Panc1 (cell line): ENCODE measurements around the gene PKD2. TPM values are rescaled to one million over a fixed set of nuclear protein-coding genes. Genes with fewer than 3 reads are reported as not detected.

Experiments
- ATAC-seq: fragments of 200-7000 bp; cut with Tn5 transposase; 2 replicates; pipeline ENCODE4 v1.9.1; 2020; ENCODE audit warnings: mild to moderate bottlenecking, moderate library complexity
- BruUV-seq: library from RNA; stranded (reverse); fragments of 400-500 nt; replicated peaks from 2 replicates; lab custom pipeline; 2021; lab: Mats Ljungman, UMichigan
- CTCF ChIA-PET: fragments of 300-600 bp; sonication (Branson Sonifier 250); formaldehyde crosslinking; loops from one replicate; lab custom pipeline; 2022; ENCODE audit warnings: antibody characterized with exemption; lab: Charles Lee
- POLR2A ChIA-PET: fragments of 300-600 bp; sonication (Branson Sonifier 250); formaldehyde crosslinking; loops from one replicate; lab custom pipeline; 2022; ENCODE audit warnings: antibody characterized with exemption; lab: Charles Lee
- DNase-seq: peaks from one replicate; pipeline ENCODE4 v3.0.0-alpha.2; 2010; ENCODE audit warnings: low read depth, low spot score
- H3K27ac ChIP-seq: 2 replicates; pipeline ENCODE4 v1.5.1; 2011; ENCODE audit warnings: mild to moderate bottlenecking, low read length, inconsistent platforms
- H3K27me3 ChIP-seq: fragments of 200-500 bp; sonication (Bioruptor generic); 2 replicates; pipeline ENCODE4 v1.6.0; 2014; ENCODE audit warnings: low read length, inconsistent platforms; ENCODE audit not compliant: control insufficient read depth, insufficient read depth
- H3K36me3 ChIP-seq: fragments of 200-500 bp; sonication (Bioruptor generic); 2 replicates; pipeline ENCODE4 v1.5.1; 2014; ENCODE audit warnings: inconsistent platforms, mild to moderate bottlenecking, low read length, moderate library complexity; ENCODE audit not compliant: control insufficient read depth, insufficient read depth
- H3K4me1 ChIP-seq: 2 replicates; pipeline ENCODE4 v1.5.1; 2011; ENCODE audit warnings: inconsistent platforms, mild to moderate bottlenecking, low read length, moderate library complexity; ENCODE audit not compliant: control insufficient read depth, insufficient read depth
- H3K4me3 ChIP-seq, 2 experiments: 2 replicates each; pipeline ENCODE4 v1.5.1; 2011 to 2012; ENCODE audit warnings: low read depth in 2 of 2, low read length in 2 of 2, mild to moderate bottlenecking in 2 of 2, inconsistent platforms in 1 of 2, moderate library complexity in 1 of 2
- H3K9me3 ChIP-seq: fragments of 200-500 bp; sonication (Bioruptor generic); 2 replicates; pipeline ENCODE4 v1.5.1; 2014; ENCODE audit warnings: low read depth, mild to moderate bottlenecking, inconsistent platforms, low read length, moderate library complexity; ENCODE audit not compliant: control insufficient read depth, insufficient read depth
- CTCF ChIP-seq: fragments of 450-650 bp; IDR thresholded peaks from 2 replicates; pipeline ENCODE4 v1.5.1; 2017; ENCODE audit warnings: mild to moderate bottlenecking
- POLR2AphosphoS5 ChIP-seq: IDR thresholded peaks from 2 replicates; pipeline ENCODE4 v1.6.1; 2012; ENCODE audit warnings: mild to moderate bottlenecking, low read depth, low read length, moderate library complexity
- SIN3A ChIP-seq: IDR thresholded peaks from 2 replicates; pipeline ENCODE4 v1.6.1; 2012; ENCODE audit warnings: low read depth, mild to moderate bottlenecking, low read length, moderate library complexity, borderline replicate concordance; ENCODE audit not compliant: insufficient read depth
- TCF7L2 ChIP-seq: IDR thresholded peaks from 2 replicates; pipeline ENCODE4 v1.6.1; 2011; ENCODE audit warnings: mild to moderate bottlenecking, low read depth, low read length, inconsistent platforms
- in situ Hi-C: cut with HindIII; loops from 2 replicates; pipeline ENCODE4 v1.10.0; 2016; ENCODE audit warnings: low sequenced_read_pairs, low pct_unique_long_range_greater_than_20kb
- intact Hi-C: fragments of 100-400 bp; cut with micrococcal nuclease; formaldehyde crosslinking; loops from one replicate; pipeline ENCODE4 v1.10.0; 2022; ENCODE audit not compliant: unreplicated experiment
- total RNA-seq: library from RNA; stranded (reverse); gene quantifications from one replicate; pipeline ENCODE4 v1.2.1, GENCODE V29; 2021; ENCODE audit not compliant: unreplicated experiment
- TF ChIP-seq, protein P1 (sequence below), 2 experiments: IDR thresholded peaks; 2 replicates each; pipeline ENCODE4 v1.6.1; 2011 to 2012; ENCODE audit warnings: low read depth in 2 of 2, control low read depth in 1 of 2, low read length in 1 of 2, mild to moderate bottlenecking in 1 of 2, moderate library complexity in 1 of 2; ENCODE audit not compliant: insufficient read depth in 1 of 2

PKD2 gene
- total RNA-seq, 1 experiment from 2014 or later = 21.7 TPM

GRCh38 chr4:88043586-88044340, 36.3 kb downstream of the PKD2 start:
- intact Hi-C loops = no loop called here
- H3K9me3 ChIP-seq = no peaks in the 10 kb centered on the region
- no peaks in the 10 kb centered on the region for H3K4me1 ChIP-seq
- ATAC-seq (no peak), DNase-seq (no peak)
- H3K36me3 ChIP-seq = 0 out of 2 replicates have a peak, but pooled peaks cover 1% of the 10 kb centered on the region
- H3K4me3 ChIP-seq = no peak overlapping the region
- no TSS peak for BruUV-seq
- in situ Hi-C loops = no loop called here
- CTCF ChIA-PET = no interaction called here
- no peak overlapping the region for H3K27ac ChIP-seq
- POLR2A ChIA-PET = no interaction called here
- no peaks in the 10 kb centered on the region for H3K27me3 ChIP-seq
- TF ChIP-seq, protein P1, sequence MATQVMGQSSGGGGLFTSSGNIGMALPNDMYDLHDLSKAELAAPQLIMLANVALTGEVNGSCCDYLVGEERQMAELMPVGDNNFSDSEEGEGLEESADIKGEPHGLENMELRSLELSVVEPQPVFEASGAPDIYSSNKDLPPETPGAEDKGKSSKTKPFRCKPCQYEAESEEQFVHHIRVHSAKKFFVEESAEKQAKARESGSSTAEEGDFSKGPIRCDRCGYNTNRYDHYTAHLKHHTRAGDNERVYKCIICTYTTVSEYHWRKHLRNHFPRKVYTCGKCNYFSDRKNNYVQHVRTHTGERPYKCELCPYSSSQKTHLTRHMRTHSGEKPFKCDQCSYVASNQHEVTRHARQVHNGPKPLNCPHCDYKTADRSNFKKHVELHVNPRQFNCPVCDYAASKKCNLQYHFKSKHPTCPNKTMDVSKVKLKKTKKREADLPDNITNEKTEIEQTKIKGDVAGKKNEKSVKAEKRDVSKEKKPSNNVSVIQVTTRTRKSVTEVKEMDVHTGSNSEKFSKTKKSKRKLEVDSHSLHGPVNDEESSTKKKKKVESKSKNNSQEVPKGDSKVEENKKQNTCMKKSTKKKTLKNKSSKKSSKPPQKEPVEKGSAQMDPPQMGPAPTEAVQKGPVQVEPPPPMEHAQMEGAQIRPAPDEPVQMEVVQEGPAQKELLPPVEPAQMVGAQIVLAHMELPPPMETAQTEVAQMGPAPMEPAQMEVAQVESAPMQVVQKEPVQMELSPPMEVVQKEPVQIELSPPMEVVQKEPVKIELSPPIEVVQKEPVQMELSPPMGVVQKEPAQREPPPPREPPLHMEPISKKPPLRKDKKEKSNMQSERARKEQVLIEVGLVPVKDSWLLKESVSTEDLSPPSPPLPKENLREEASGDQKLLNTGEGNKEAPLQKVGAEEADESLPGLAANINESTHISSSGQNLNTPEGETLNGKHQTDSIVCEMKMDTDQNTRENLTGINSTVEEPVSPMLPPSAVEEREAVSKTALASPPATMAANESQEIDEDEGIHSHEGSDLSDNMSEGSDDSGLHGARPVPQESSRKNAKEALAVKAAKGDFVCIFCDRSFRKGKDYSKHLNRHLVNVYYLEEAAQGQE (IDR thresholded peaks at IDR 0.05; ENCODE audit: insufficient read depth in 1 of 2, low read depth in 2 of 2, low read length in 1 of 2) = no peak
- TF ChIP-seq POLR2AphosphoS5 (no peak), TCF7L2 (no peak), SIN3A (no peak), CTCF (no peak)

DNA sequence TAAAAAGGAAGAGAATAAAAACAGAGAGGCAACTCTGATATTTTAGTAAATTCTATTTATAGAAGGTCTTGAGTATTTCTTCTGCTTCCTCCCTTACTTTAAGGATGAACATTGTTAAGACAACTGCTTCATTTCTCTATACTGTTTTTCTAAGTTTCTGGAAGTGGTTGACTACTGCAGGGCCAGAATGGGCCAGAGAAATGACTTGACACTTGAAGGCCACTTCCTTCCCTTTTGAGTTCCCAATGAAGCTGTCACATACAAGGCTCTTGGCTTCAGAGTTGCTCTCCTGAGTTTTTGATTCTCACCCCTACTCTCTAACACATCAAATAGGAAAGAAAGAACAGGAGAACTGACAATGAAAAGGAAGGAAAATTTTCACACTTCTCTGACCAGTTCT, 37.6 kb downstream of the PKD2 start:
- no peaks in the 10 kb centered on the region for H3K9me3 ChIP-seq
- no peak overlapping the region for H3K27ac ChIP-seq
- no peak for DNase-seq
- ATAC-seq = no peak
- H3K36me3 ChIP-seq = no peaks in the 10 kb centered on the region
- no TSS peak for BruUV-seq
- CTCF ChIA-PET = no interaction called here
- no peak overlapping the region for H3K4me3 ChIP-seq
- TF ChIP-seq CTCF (no peak), TCF7L2 (no peak), POLR2AphosphoS5 (no peak), SIN3A (no peak)
- TF ChIP-seq, protein P1 (IDR thresholded peaks at IDR 0.05; ENCODE audit: insufficient read depth in 1 of 2, low read depth in 2 of 2, low read length in 1 of 2) = no peak
- H3K4me1 ChIP-seq = no peaks in the 10 kb centered on the region
- POLR2A ChIA-PET = no interaction called here
- intact Hi-C loops (no loop called here), in situ Hi-C loops (no loop called here)
- no peaks in the 10 kb centered on the region for H3K27me3 ChIP-seq
